ENCODE data around the gene DGKZ. TPM values are rescaled to one million over a fixed set of nuclear protein-coding genes. Genes with fewer than 3 reads are reported as not detected.

The DGKZ gene
- total RNA-seq, 1 donor from 2014 or later = 53.6 TPM

DNA sequence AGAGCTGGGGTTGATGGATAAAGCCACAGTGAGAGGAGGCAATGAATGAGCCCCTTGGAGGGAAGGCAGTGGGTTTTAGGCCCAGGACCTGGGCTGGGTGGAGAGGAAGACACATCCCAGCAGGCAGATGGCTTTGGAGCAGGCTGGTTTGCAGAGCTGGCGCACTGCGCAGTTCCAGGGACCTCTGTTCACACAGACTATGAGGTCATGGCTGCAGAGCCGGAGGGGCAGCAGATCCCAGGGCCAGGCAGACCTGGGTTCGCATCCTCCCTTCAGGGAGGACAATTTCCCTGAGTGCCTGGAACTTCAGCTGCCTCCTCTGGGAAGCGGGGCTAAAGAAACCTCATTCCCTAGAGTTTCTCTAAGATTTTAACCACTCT lies 28.2 kb upstream of the DGKZ start:
- Mint-ChIP-seq H3K27ac (peak overlapping the region; percentile 83), H3K4me1 (peaks cover 15% of the 10 kb centered on the region), H3K27me3 (peaks cover 8% of the 10 kb centered on the region), H3K36me3 (ENCODE audit: low read depth) (no peaks in the 10 kb centered on the region), H3K9me3 (no peaks in the 10 kb centered on the region), H3K4me3 (peak overlapping the region; percentile 46)
- POLR2A ChIA-PET = interaction anchor here (1.0 to 1.6 kb wide), 2 partner anchors 28 to 76 kb away, joined by 3 to 5 read pairs; partner anchors contain the start of gene DGKZ
- intact Hi-C loops (cut with micrococcal nuclease) = no loop called here
- DNase-seq (no peak), ATAC-seq (ENCODE audit: low read depth) (no peak)
- TF ChIP-seq, protein P1, sequence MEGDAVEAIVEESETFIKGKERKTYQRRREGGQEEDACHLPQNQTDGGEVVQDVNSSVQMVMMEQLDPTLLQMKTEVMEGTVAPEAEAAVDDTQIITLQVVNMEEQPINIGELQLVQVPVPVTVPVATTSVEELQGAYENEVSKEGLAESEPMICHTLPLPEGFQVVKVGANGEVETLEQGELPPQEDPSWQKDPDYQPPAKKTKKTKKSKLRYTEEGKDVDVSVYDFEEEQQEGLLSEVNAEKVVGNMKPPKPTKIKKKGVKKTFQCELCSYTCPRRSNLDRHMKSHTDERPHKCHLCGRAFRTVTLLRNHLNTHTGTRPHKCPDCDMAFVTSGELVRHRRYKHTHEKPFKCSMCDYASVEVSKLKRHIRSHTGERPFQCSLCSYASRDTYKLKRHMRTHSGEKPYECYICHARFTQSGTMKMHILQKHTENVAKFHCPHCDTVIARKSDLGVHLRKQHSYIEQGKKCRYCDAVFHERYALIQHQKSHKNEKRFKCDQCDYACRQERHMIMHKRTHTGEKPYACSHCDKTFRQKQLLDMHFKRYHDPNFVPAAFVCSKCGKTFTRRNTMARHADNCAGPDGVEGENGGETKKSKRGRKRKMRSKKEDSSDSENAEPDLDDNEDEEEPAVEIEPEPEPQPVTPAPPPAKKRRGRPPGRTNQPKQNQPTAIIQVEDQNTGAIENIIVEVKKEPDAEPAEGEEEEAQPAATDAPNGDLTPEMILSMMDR (IDR thresholded peaks at IDR 0.05) = no peak
- CTCF ChIA-PET = interaction anchor here (1.0 to 5.8 kb wide), 4 partner anchors 9 to 79 kb away, joined by 3 to 38 read pairs (median 6); partner anchors contain the start of gene DGKZ

DNA sequence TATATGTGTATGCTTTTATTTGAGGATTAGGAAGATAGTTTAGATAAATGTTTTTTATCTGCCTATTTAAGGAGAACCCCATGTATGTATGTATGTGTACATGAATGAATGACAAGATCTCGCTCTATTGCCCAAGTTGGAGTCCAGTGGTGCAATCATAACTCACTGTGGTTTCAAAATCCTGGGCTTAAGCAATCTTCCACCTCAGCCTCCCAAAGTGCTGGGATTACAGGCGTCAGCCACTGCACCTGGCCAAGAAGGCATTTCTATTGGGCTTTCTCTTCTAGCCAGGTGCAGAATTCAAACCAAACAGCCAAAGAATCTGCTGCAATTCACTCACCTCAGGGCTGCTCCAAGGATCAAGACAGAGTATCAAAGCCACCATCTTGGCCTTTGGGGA lies 25.5 kb upstream of the DGKZ start:
- Mint-ChIP-seq H3K4me1 (peaks cover 14% of the 10 kb centered on the region), H3K36me3 (ENCODE audit: low read depth) (no peaks in the 10 kb centered on the region), H3K27ac (no peak overlapping the region), H3K9me3 (no peaks in the 10 kb centered on the region), H3K4me3 (no peak overlapping the region), H3K27me3 (peaks cover 16% of the 10 kb centered on the region)
- POLR2A ChIA-PET = no interaction called here
- CTCF ChIA-PET = no interaction called here
- intact Hi-C loops (cut with micrococcal nuclease) = no loop called here
- DNase-seq (no peak), ATAC-seq (ENCODE audit: low read depth) (no peak)
- TF ChIP-seq, protein P1 (IDR thresholded peaks at IDR 0.05) = no peak

DNA sequence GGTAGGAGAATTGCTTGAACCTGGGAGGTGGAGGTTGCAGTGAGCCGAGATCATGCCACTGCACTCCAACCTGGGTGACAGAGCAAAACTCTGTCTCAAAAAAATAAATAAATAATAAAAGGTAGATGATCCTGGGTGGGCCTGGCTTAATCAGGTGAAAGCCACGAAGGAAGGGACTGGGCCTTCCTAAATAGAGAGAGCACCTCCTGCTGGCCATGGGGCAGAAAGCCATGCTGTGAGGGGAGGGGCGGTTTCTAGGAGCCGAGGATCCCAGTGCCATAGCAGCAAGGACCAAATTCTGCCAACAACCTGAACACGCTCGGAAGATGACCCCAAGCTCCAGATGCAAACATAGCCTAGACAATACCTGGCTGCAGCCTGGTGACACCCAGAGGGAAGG lies 24.5 kb upstream of the DGKZ start:
- H3K36me3 Mint-ChIP-seq (ENCODE audit: low read depth) = no peaks in the 10 kb centered on the region
- peaks cover 21% of the 10 kb centered on the region for H3K27me3 Mint-ChIP-seq
- DNase-seq (no peak), ATAC-seq (ENCODE audit: low read depth) (no peak)
- no peak overlapping the region for H3K4me3 Mint-ChIP-seq
- ChIA-PET CTCF (no interaction called here), POLR2A (no interaction called here)
- H3K4me1 Mint-ChIP-seq = peaks cover 14% of the 10 kb centered on the region
- intact Hi-C loops (cut with micrococcal nuclease) = no loop called here
- TF ChIP-seq, protein P1 (IDR thresholded peaks at IDR 0.05) = no peak
- H3K9me3 Mint-ChIP-seq = no peaks in the 10 kb centered on the region
- H3K27ac Mint-ChIP-seq = no peak overlapping the region

DNA sequence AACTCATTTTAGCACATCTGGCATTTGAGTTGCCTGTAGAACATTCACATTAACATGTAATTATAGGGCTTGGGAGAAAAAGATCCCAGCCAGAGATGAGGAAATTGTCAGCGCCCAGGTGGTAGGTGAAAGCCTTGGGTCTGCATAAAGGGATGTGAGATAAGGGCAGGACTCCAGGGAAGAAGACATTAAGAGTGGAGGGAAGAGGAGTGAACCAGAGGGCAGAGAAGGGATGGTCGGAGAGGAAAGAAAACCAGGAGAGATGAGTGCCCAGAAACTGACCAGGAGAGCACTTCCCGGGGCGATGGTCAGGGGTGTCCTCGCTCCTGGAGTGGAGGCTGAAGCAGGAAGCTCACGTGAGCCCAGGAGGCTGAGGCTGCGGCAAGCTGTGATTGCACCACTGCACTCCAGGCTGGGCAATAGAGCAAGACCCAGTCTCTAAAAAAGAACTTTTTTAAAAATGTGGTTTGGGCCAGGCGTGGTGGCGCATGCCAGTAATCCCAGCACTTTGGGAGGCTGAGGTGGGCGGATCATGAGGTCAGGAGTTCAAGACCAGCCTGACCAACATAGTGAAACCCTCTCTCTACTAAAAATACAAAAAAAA lies 20.3 kb upstream of the DGKZ start:
- peaks cover 3% of the 10 kb centered on the region for H3K4me1 Mint-ChIP-seq
- no peak overlapping the region for H3K27ac Mint-ChIP-seq
- ChIA-PET CTCF (no interaction called here), POLR2A (no interaction called here)
- H3K27me3 Mint-ChIP-seq = peaks cover 47% of the 10 kb centered on the region
- TF ChIP-seq, protein P1 (IDR thresholded peaks at IDR 0.05) = no peak
- no peaks in the 10 kb centered on the region for H3K36me3 Mint-ChIP-seq (ENCODE audit: low read depth)
- ATAC-seq (ENCODE audit: low read depth) (no peak), DNase-seq (no peak)
- intact Hi-C loops (cut with micrococcal nuclease) = no loop called here
- no peaks in the 10 kb centered on the region for H3K9me3 Mint-ChIP-seq
- no peak overlapping the region for H3K4me3 Mint-ChIP-seq

DNA sequence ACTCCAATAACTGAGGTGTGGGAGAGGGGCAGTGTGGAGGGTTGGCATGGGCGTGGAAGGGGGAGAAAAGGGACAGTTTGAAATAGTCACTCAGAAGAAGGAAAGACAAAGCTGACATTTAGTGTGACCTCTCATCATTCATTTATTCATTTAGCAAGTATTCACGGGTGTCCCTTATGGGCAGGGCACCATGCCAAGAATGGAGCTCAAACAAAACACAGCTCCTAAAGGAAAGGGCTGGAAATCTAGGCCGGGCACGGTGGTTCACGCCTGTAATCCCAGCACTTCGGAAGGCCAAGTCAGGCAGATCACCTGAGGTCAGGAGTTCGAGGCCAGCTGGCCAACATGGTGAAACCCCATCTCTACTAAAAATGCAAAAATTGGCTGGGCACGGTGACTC lies 19.4 kb upstream of the DGKZ start:
- no peak overlapping the region for H3K27ac Mint-ChIP-seq
- intact Hi-C loops (cut with micrococcal nuclease) = no loop called here
- DNase-seq (no peak), ATAC-seq (ENCODE audit: low read depth) (no peak)
- peaks cover 46% of the 10 kb centered on the region for H3K27me3 Mint-ChIP-seq
- H3K9me3 Mint-ChIP-seq = no peaks in the 10 kb centered on the region
- POLR2A ChIA-PET = no interaction called here
- no peaks in the 10 kb centered on the region for H3K36me3 Mint-ChIP-seq (ENCODE audit: low read depth)
- no peak overlapping the region for H3K4me3 Mint-ChIP-seq
- CTCF ChIA-PET = interaction anchor here (1.1 kb wide), 1 partner anchor 12 kb away, joined by 3 read pairs; no protein-coding TSS in a partner anchor
- TF ChIP-seq, protein P1 (IDR thresholded peaks at IDR 0.05) = no peak
- peaks cover 5% of the 10 kb centered on the region for H3K4me1 Mint-ChIP-seq

All from activated B cell treated with CpG ODN at 0.5 μM for 24 hours (primary cell).